Activated B cell treated with CpG ODN at 0.5 μM for 24 hours (primary cell): ENCODE measurements around the gene AP1M1. TPM values are rescaled to one million over a fixed set of nuclear protein-coding genes. Genes with fewer than 3 reads are reported as not detected.

Experiments
- ATAC-seq: fragments of 200-7000 bp; cut with Tn5 transposase; one replicate; pipeline ENCODE4 v1.10.0; 2021; ENCODE audit warnings: low read depth, mild to moderate bottlenecking, moderate library complexity
- CTCF ChIA-PET: fragments of 350-600 bp; sonication (Branson Sonifier 250); formaldehyde crosslinking; loops from one replicate; lab custom pipeline; 2021; ENCODE audit warnings: antibody characterized with exemption; lab: Charles Lee
- POLR2A ChIA-PET: fragments of 350-600 bp; sonication (Branson Sonifier 250); formaldehyde crosslinking; loops from one replicate; lab custom pipeline; 2021; ENCODE audit warnings: antibody characterized with exemption; lab: Charles Lee
- DNase-seq: peaks from one replicate; pipeline ENCODE4 v3.0.0; 2022
- H3K27ac Mint-ChIP-seq: one replicate; pipeline ENCODE4 v1.8.0; 2020; ENCODE audit warnings: mixed read lengths
- H3K27me3 Mint-ChIP-seq: one replicate; pipeline ENCODE4 v1.8.0; 2021; ENCODE audit warnings: mixed read lengths
- H3K36me3 Mint-ChIP-seq: one replicate; pipeline ENCODE4 v1.8.0; 2021; ENCODE audit warnings: low read depth, mixed read lengths
- H3K4me1 Mint-ChIP-seq: one replicate; pipeline ENCODE4 v1.8.0; 2021; ENCODE audit warnings: mixed read lengths
- H3K4me3 Mint-ChIP-seq: one replicate; pipeline ENCODE4 v1.8.0; 2020; ENCODE audit warnings: mild to moderate bottlenecking, mixed read lengths
- H3K9me3 Mint-ChIP-seq: one replicate; pipeline ENCODE4 v1.8.0; 2020; ENCODE audit warnings: mixed read lengths
- CTCF ChIP-seq: fragments of 200-600 bp; IDR thresholded peaks from one replicate; pipeline ENCODE4 v1.8.0; 2022; ENCODE audit warnings: antibody characterized with exemption, mild to moderate bottlenecking
- intact Hi-C: fragments of 100-400 bp; cut with micrococcal nuclease; formaldehyde crosslinking; loops from one replicate; pipeline ENCODE4 v1.15.1; 2024
- total RNA-seq: library from RNA; stranded (reverse); gene quantifications from 2 replicates; pipeline ENCODE4 v1.2.3, GENCODE V29; 2022

Gene AP1M1
- total RNA-seq, 1 donor from 2014 or later, result 87.5 TPM

GRCh38 chr19:16289594-16289993 is 91.9 kb downstream of the AP1M1 start:
- TF ChIP-seq CTCF, result no peak
- H3K4me1 Mint-ChIP-seq, result peaks cover 22% of the 10 kb centered on the region
- intact Hi-C loops, result no loop called here
- ATAC-seq, result no peak
- H3K4me3 Mint-ChIP-seq, result no peak overlapping the region
- H3K27ac Mint-ChIP-seq, result no peak overlapping the region
- H3K9me3 Mint-ChIP-seq, result no peaks in the 10 kb centered on the region
- DNase-seq, result no peak
- no peaks in the 10 kb centered on the region for H3K36me3 Mint-ChIP-seq
- POLR2A ChIA-PET, result interaction anchor here (0.7 kb wide), 1 partner anchor 134 kb away, joined by 3 read pairs; no protein-coding TSS in a partner anchor
- CTCF ChIA-PET, result no interaction called here
- H3K27me3 Mint-ChIP-seq, result no peaks in the 10 kb centered on the region

- Mint-ChIP-seq H3K27ac (no peak overlapping the region), H3K4me3 (no peak overlapping the region), H3K9me3 (no peaks in the 10 kb centered on the region), H3K4me1 (peaks cover 14% of the 10 kb centered on the region), H3K27me3 (no peaks in the 10 kb centered on the region), H3K36me3 (no peaks in the 10 kb centered on the region)
- ChIA-PET POLR2A (interaction anchor here (0.6 kb wide), 1 partner anchor 1907 kb away, joined by 3 read pairs; no protein-coding TSS in a partner anchor), CTCF (no interaction called here)
- TF ChIP-seq CTCF, result no peak
- intact Hi-C loops, result no loop called here
- no peak for ATAC-seq
- DNase-seq, result no peak
These were observed 93.0 kb downstream of the AP1M1 start for GRCh38 chr19:16290692-16291091.

GRCh38 chr19:16293118-16294091 is 95.7 kb downstream of the AP1M1 start:
- no peaks in the 10 kb centered on the region for H3K4me1 Mint-ChIP-seq
- no peak for DNase-seq
- no peaks in the 10 kb centered on the region for H3K9me3 Mint-ChIP-seq
- no peak overlapping the region for H3K27ac Mint-ChIP-seq
- ChIA-PET POLR2A (interaction anchor here (1.0 kb wide), 1 partner anchor 13 kb away, joined by 3 read pairs; no protein-coding TSS in a partner anchor), CTCF (no interaction called here)
- no peaks in the 10 kb centered on the region for H3K27me3 Mint-ChIP-seq
- ATAC-seq, result no peak
- intact Hi-C loops, result no loop called here
- no peak for TF ChIP-seq CTCF
- no peaks in the 10 kb centered on the region for H3K36me3 Mint-ChIP-seq
- H3K4me3 Mint-ChIP-seq, result no peak overlapping the region

GRCh38 chr19:16295057-16295456 is 97.3 kb downstream of the AP1M1 start:
- Mint-ChIP-seq H3K4me1 (no peaks in the 10 kb centered on the region), H3K27ac (no peak overlapping the region), H3K9me3 (no peaks in the 10 kb centered on the region), H3K36me3 (no peaks in the 10 kb centered on the region), H3K27me3 (no peaks in the 10 kb centered on the region), H3K4me3 (no peak overlapping the region)
- no peak for DNase-seq
- intact Hi-C loops, result no loop called here
- TF ChIP-seq CTCF, result no peak
- ATAC-seq, result no peak
- POLR2A ChIA-PET, result no interaction called here
- CTCF ChIA-PET, result no interaction called here

Other genes starting within 250 kb of the AP1M1 start
- gene OR10H4, start 248.9 kb upstream of the AP1M1 start, total RNA-seq, result not detected in 2 replicates
- 238 and 257 TPM in 2 replicates for gene TPM4, start 121.4 kb upstream of the AP1M1 start, total RNA-seq
- gene RAB8A, start 86.0 kb upstream of the AP1M1 start, total RNA-seq, result 157 and 171 TPM in 2 replicates
- 172 and 191 TPM in 2 replicates for gene HSH2D, start 54.2 kb upstream of the AP1M1 start, total RNA-seq
- not detected in 2 replicates for gene CIB3, start 24.4 kb upstream of the AP1M1 start, total RNA-seq
- gene FAM32A, start 12.5 kb upstream of the AP1M1 start, total RNA-seq, result 52.2 and 53.5 TPM in 2 replicates
- 76.8 and 87.6 TPM in 2 replicates for gene KLF2, start 126.9 kb downstream of the AP1M1 start, total RNA-seq